NCI-H2227 (cell line): Measurements from ENCODE around the gene PCSK9.
"Not testable (repeated sequence)": the region's sequence is repeated elsewhere in the genome, so short reads cannot be mapped to it uniquely, and the experiment has no call there.

Source experiments
- DNase-seq: peaks from one replicate; lab custom pipeline; 2025; ENCODE audit not compliant: unreplicated experiment; lab: John Stamatoyannopoulos, UW

The PCSK9 gene

DNA sequence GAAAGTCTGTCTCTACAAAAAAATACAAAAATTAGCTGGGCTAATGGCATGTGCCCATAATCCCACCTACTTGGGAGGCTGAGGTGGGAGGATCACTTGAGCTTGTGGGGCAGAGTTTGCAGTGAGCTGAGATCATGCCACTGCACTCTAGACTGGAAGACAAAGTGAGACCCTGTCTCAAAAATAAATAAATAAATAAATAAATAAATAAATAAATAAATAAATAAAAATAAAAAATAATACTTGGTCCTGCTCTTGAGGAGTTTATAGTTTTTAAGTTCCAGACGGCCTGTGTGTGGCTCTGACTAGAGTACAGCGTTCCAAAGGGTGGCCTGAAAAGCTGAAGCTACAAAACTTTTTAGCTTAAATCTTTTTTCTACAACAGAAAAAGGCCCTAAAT, 35.1 kb downstream of the PCSK9 start:
- DNase-seq: no peak

DNA sequence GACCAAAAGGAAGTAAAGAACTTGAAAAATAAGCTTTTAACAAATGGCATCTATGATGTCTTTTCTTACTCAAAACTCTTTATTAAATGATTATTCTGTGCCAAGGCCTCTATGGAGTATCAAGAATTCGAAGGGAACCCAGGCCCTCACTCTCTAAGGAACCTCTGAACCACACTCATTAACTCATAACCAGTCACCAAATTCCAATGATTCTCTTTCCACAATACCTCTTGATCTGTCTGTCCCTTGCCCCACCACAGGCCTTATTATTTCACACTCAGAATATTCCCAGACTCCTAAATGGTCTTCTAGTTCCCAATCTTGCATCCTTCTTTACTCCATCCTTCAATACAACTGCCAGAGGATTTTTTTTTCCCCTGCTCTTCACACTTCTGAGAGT, 37.0 kb downstream of the PCSK9 start:
- DNase-seq: no peak

- DNase-seq: no peak
These were observed 39.1 kb downstream of the PCSK9 start for GRCh38 chr1:55078470-55078869.

- DNase-seq: no peak
These were observed 40.3 kb downstream of the PCSK9 start for GRCh38 chr1:55079651-55080050.

- peak; percentile 14 for DNase-seq
These were observed 42.0 kb downstream of the PCSK9 start for GRCh38 chr1:55081188-55081904.

GRCh38 chr1:55081905-55082296, 42.6 kb downstream of the PCSK9 start:
- DNase-seq: no peak

- DNase-seq: no peak
These were observed 44.9 kb downstream of the PCSK9 start for GRCh38 chr1:55084257-55084656.

GRCh38 chr1:55087439-55087838, 48.1 kb downstream of the PCSK9 start:
- DNase-seq: no peak

- no peak for DNase-seq
These were observed 49.1 kb downstream of the PCSK9 start for GRCh38 chr1:55088413-55088812.

GRCh38 chr1:55089683-55090082, 50.3 kb downstream of the PCSK9 start:
- no peak for DNase-seq

DNA sequence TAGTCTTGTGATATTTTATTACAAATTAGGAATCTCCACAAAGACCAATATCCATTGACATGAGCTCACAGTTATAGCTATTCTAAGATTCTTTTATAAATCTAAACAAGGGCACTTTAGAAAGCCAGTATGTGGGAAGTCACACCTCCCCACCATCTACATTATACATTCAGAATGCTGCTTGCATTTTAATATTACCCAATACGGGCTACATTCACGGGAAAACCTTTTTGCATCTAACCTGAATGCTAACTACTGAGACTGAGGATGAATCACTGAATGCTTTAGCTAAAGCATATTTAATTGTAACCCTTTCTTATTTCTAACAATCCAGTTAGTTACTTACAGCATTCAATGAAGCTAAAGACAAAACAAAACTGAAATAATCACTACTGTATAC, 53.1 kb downstream of the PCSK9 start:
- no peak for DNase-seq

DNA sequence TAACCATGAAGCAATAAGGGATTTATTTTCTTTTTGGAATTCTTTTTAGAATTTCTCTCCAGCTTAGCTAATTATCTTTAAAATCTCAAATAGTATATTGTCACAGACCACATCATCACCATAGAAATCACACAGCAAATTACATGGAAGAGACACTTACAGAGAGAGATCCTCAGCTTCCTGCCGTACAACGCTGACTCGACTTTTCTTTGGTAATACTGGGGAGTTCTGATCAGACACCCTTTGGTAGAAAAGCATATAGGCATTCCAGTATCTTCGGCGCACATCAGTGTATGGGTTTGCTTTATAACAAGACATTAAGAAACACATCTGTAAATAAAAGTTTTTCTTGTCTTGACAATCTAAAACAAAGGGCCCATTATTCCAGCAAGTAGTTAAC, 55.7 kb downstream of the PCSK9 start:
- DNase-seq: no peak

- no peak for DNase-seq
These were observed 64.5 kb downstream of the PCSK9 start for GRCh38 chr1:55103891-55104290.

- DNase-seq: no peak
These were observed 67.8 kb downstream of the PCSK9 start for GRCh38 chr1:55107101-55107500.

DNA sequence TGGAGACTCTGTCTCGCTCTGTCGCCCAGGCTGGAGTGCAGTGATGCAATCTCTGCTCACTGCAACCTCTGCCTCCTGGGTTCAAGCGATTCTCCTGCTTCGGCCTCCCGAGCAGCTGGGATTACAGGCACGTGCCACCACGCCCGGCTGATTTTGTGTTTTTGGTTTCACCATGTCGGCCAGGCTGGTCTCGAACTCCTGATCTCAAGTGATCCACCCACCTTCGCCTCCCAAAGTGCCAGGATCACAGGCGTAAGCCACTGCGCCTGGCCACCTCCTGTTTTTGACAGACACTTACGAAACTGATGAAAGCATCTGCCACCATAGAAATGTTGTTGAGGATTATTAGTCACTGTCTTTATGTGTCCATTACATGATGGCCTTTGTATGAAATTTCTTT, 69.7 kb downstream of the PCSK9 start:
- not testable (repeated sequence) for DNase-seq
